BLaER1 treated with 17β-estradiol and CSF1 and Interleukin-3, amounts not matched to agents 10 nM and 100 nM (cell line): ENCODE data around the gene THEMIS2.
A peak's percentile ranks its signal among the peaks of the same experiment; 100 is the strongest.

Source experiments
- H3K27ac ChIP-seq, 11 experiments: shearing (Covaris generic); formaldehyde crosslinking; 2 replicates each; pipeline ENCODE4 v1.8.1; 2022
- H3K27me3 ChIP-seq, 11 experiments: shearing (Covaris generic); formaldehyde crosslinking; 2 replicates each; pipeline ENCODE4 v1.8.1; 2022
- H3K36me3 ChIP-seq, 11 experiments: shearing (Covaris generic); formaldehyde crosslinking; 2 replicates each; pipeline ENCODE4 v1.8.1; 2022
- H3K4me1 ChIP-seq, 10 experiments: shearing (Covaris generic); formaldehyde crosslinking; 2 replicates each; pipeline ENCODE4 v1.8.1; 2022
- H3K4me2 ChIP-seq, 11 experiments: shearing (Covaris generic); formaldehyde crosslinking; 2 replicates each; pipeline ENCODE4 v1.8.1; 2022
- H3K4me3 ChIP-seq, 10 experiments: shearing (Covaris generic); formaldehyde crosslinking; 2 replicates each; pipeline ENCODE4 v1.8.1; 2022
- H3K9ac ChIP-seq, 11 experiments: shearing (Covaris generic); formaldehyde crosslinking; 2 replicates each; pipeline ENCODE4 v1.8.1; 2022
- H3K9me3 ChIP-seq, 11 experiments: shearing (Covaris generic); formaldehyde crosslinking; replicated peaks in 1 of 11; 2 replicates each; pipeline ENCODE4 v1.8.1; 2022
- H4K20me1 ChIP-seq, 11 experiments: shearing (Covaris generic); formaldehyde crosslinking; 2 replicates each; pipeline ENCODE4 v1.8.1; 2022
- Cebpa-rat ChIP-seq, 11 experiments: shearing (Covaris generic); IDR thresholded peaks; 2 replicates each; pipeline ENCODE4 v1.8.1; 2022

Gene THEMIS2

GRCh38 chr1:27878039-27878438 is 5.7 kb downstream of the THEMIS2 start:
- Histone ChIP-seq H3K9ac (peak overlapping the region in 6 of 11 experiments; percentile 14 to 99 (median 96); a peak in 10 of 22 replicates), H3K4me2 (peak overlapping the region; percentile 18 to 100 (median 95); a peak in 20 of 22 replicates), H3K27me3 (no peaks in the 10 kb centered on the region), H3K9me3 (no peaks in the 10 kb centered on the region), H3K4me3 (peak overlapping the region in 4 of 10 experiments; percentile 31 to 98 (median 88); a peak in 5 of 20 replicates), H3K27ac (peak overlapping the region; percentile 30 to 97 (median 93); a peak in 18 of 22 replicates), H3K4me1 (peaks cover 61 to 90% (median 73%) of the 10 kb centered on the region in 10 experiments), H4K20me1 (peaks cover 0 to 89% (median 44%) of the 10 kb centered on the region in 11 experiments; a peak in 17 of 22 replicates), H3K36me3 (peaks cover 29 to 90% (median 73%) of the 10 kb centered on the region in 11 experiments)
- TF ChIP-seq Cebpa-rat (IDR thresholded peaks at IDR 0.05): no peak

- Histone ChIP-seq H3K27ac (peak overlapping the region in 9 of 11 experiments; percentile 0 to 97 (median 40); a peak in 13 of 22 replicates), H3K4me3 (peak overlapping the region in 2 of 10 experiments; percentile 14 to 83; a peak in 2 of 20 replicates), H3K36me3 (peaks cover 37 to 90% (median 81%) of the 10 kb centered on the region in 11 experiments), H3K9me3 (no peaks in the 10 kb centered on the region), H4K20me1 (peaks cover 0 to 84% (median 44%) of the 10 kb centered on the region in 11 experiments; a peak in 16 of 22 replicates), H3K4me1 (peaks cover 55 to 97% (median 78%) of the 10 kb centered on the region in 10 experiments), H3K27me3 (no peaks in the 10 kb centered on the region), H3K4me2 (peak overlapping the region; percentile 7 to 100 (median 92); a peak in 20 of 22 replicates), H3K9ac (peak overlapping the region in 6 of 11 experiments; percentile 2 to 99 (median 60); a peak in 6 of 22 replicates)
- TF ChIP-seq Cebpa-rat (IDR thresholded peaks at IDR 0.05): no peak
Measured at GRCh38 chr1:27878787-27879335, 6.5 kb downstream of the THEMIS2 start.

DNA sequence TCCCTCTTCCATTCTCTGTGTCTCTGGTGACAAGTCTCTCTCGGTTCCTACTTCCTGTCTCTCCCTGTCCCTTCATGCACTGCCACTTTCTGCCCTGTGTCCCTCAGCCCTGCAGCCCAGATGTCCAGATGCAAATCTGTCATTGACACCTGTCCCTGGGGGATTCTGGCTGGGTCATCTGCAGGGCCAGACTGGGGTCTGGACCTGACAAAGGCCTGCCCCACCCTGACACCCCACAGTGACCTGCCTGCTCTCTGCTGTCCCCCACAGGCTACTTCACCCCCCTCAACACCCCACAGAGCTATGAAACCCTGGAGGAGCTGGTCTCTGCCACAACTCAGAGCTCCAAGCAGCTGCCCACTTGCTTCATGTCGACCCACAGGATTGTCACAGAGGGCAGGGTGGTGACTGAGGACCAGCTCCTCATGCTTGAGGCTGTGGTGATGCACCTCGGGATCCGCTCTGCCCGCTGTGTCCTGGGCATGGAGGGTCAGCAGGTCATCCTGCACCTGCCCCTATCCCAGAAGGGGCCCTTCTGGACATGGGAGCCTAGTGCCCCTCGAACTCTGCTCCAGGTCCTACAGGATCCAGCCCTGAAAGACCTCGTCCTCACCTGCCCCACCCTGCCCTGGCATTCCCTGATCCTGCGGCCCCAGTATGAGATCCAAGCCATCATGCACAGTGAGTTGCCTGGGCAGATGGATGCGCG is 7.2 kb downstream of the THEMIS2 start:
- TF ChIP-seq Cebpa-rat (IDR thresholded peaks at IDR 0.05): no peak
- H3K27ac ChIP-seq: peak overlapping the region in 8 of 11 experiments; percentile 0 to 97 (median 34); a peak in 12 of 22 replicates

GRCh38 chr1:27882543-27882903 is 10.2 kb downstream of the THEMIS2 start:
- Histone ChIP-seq H3K4me1 (peaks cover 59 to 100% (median 87%) of the 10 kb centered on the region in 10 experiments), H3K27me3 (no peaks in the 10 kb centered on the region), H3K9me3 (peaks cover 0 to 14% (median 4%) of the 10 kb centered on the region in 11 experiments; a peak in 9 of 22 replicates), H3K9ac (peak overlapping the region in 7 of 11 experiments; percentile 12 to 99 (median 81); a peak in 12 of 22 replicates), H3K4me2 (peak overlapping the region in 6 of 11 experiments; percentile 90 to 100 (median 93); a peak in 10 of 22 replicates), H3K27ac (peak overlapping the region in 10 of 11 experiments; percentile 5 to 98 (median 93); a peak in 19 of 22 replicates), H3K4me3 (peak overlapping the region in 2 of 10 experiments; percentile 3 to 18; a peak in 2 of 20 replicates), H3K36me3 (peaks cover 62 to 98% (median 93%) of the 10 kb centered on the region in 11 experiments), H4K20me1 (peaks cover 0 to 76% (median 29%) of the 10 kb centered on the region in 11 experiments; a peak in 16 of 22 replicates)
- no peak for TF ChIP-seq Cebpa-rat (IDR thresholded peaks at IDR 0.05)

More for the DNA sequence above, 7.2 kb downstream of the THEMIS2 start:
- no peaks in the 10 kb centered on the region for H3K27me3 ChIP-seq
- peak overlapping the region in 5 of 11 experiments; percentile 2 to 99 (median 93); a peak in 6 of 22 replicates for H3K9ac ChIP-seq
- peak overlapping the region in 1 of 10 experiments; percentile 83; a peak in 1 of 20 replicates for H3K4me3 ChIP-seq
- peaks cover 44 to 90% (median 88%) of the 10 kb centered on the region in 11 experiments for H3K36me3 ChIP-seq
- H3K9me3 ChIP-seq: no peaks in the 10 kb centered on the region
- peak overlapping the region; percentile 7 to 100 (median 92); a peak in 18 of 22 replicates for H3K4me2 ChIP-seq
- H4K20me1 ChIP-seq: peaks cover 0 to 86% (median 44%) of the 10 kb centered on the region in 11 experiments; a peak in 16 of 22 replicates
- peaks cover 55 to 97% (median 82%) of the 10 kb centered on the region in 10 experiments for H3K4me1 ChIP-seq

GRCh38 chr1:27883536-27883935 is 11.2 kb downstream of the THEMIS2 start:
- peaks cover 55 to 100% (median 87%) of the 10 kb centered on the region in 10 experiments for H3K4me1 ChIP-seq
- no peaks in the 10 kb centered on the region for H3K27me3 ChIP-seq
- H3K4me3 ChIP-seq: peak overlapping the region in 2 of 10 experiments; percentile 25 to 36; a peak in 3 of 20 replicates
- no peak for TF ChIP-seq Cebpa-rat (IDR thresholded peaks at IDR 0.05)
- peak overlapping the region in 10 of 11 experiments; percentile 77 to 98 (median 93); a peak in 20 of 22 replicates for H3K27ac ChIP-seq
- peaks cover 63 to 98% (median 95%) of the 10 kb centered on the region in 11 experiments for H3K36me3 ChIP-seq
- peaks cover 0 to 71% (median 24%) of the 10 kb centered on the region in 11 experiments; a peak in 16 of 22 replicates for H4K20me1 ChIP-seq
- peak overlapping the region in 10 of 11 experiments; percentile 69 to 100 (median 92); a peak in 18 of 22 replicates for H3K4me2 ChIP-seq
- peak overlapping the region in 9 of 11 experiments; percentile 56 to 99 (median 81); a peak in 15 of 22 replicates for H3K9ac ChIP-seq
- peaks cover 0 to 14% (median 4%) of the 10 kb centered on the region in 11 experiments; a peak in 9 of 22 replicates for H3K9me3 ChIP-seq

GRCh38 chr1:27884006-27884954 is 11.9 kb downstream of the THEMIS2 start:
- Histone ChIP-seq H3K4me2 (peak overlapping the region; percentile 69 to 100 (median 91)), H3K9ac (peak overlapping the region in 10 of 11 experiments; percentile 56 to 99 (median 81); a peak in 20 of 22 replicates)

DNA sequence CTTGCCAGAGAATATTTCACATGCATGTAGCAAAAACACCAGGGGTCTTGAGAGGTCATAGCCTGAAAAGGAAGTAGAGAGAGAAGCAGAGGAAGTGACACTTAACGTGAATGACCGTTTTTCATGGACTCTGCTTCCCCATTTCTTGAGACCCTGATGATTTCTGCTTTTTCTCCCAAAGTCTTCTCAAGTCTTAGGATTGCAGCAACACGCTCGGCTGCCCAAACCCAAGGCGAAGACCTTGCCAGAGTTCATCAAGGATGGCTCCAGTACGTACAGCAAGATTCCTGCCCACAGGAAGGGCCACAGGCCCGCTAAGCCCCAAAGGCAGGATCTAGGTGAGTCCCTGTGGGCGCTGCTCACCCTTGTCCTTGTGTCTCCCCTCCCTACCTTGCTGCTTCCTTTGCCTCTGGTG is 12.8 kb downstream of the THEMIS2 start:
- Histone ChIP-seq H3K9ac (peak overlapping the region in 10 of 11 experiments; percentile 56 to 99 (median 81); a peak in 19 of 22 replicates), H3K4me1 (peaks cover 52 to 100% (median 91%) of the 10 kb centered on the region in 10 experiments), H3K36me3 (peaks cover 67 to 98% (median 96%) of the 10 kb centered on the region in 11 experiments), H3K4me2 (peak overlapping the region; percentile 69 to 100 (median 91)), H3K27me3 (no peaks in the 10 kb centered on the region), H4K20me1 (peaks cover 0 to 65% (median 10%) of the 10 kb centered on the region in 11 experiments; a peak in 13 of 22 replicates), H3K9me3 (peaks cover 0 to 14% (median 4%) of the 10 kb centered on the region in 11 experiments; a peak in 9 of 22 replicates), H3K4me3 (peak overlapping the region in 8 of 10 experiments; percentile 15 to 56 (median 40); a peak in 11 of 20 replicates), H3K27ac (peak overlapping the region; percentile 69 to 98 (median 92))
- no peak for TF ChIP-seq Cebpa-rat (IDR thresholded peaks at IDR 0.05)

More at GRCh38 chr1:27884006-27884954, 11.9 kb downstream of the THEMIS2 start:
- H3K27me3 ChIP-seq: no peaks in the 10 kb centered on the region
- H3K9me3 ChIP-seq: peaks cover 0 to 14% (median 4%) of the 10 kb centered on the region in 11 experiments; a peak in 9 of 22 replicates
- H3K27ac ChIP-seq: peak overlapping the region; percentile 69 to 98 (median 92)
- peak overlapping the region in 5 of 10 experiments; percentile 7 to 56 (median 15); a peak in 6 of 20 replicates for H3K4me3 ChIP-seq
- peaks cover 0 to 70% (median 18%) of the 10 kb centered on the region in 11 experiments; a peak in 16 of 22 replicates for H4K20me1 ChIP-seq
- no peak for TF ChIP-seq Cebpa-rat (IDR thresholded peaks at IDR 0.05)
- H3K36me3 ChIP-seq: peaks cover 68 to 98% (median 96%) of the 10 kb centered on the region in 11 experiments
- H3K4me1 ChIP-seq: peaks cover 48 to 100% (median 87%) of the 10 kb centered on the region in 10 experiments
